ENCODE results near the gene CAMTA1.
"Not testable (repeated sequence)": the region's sequence is repeated elsewhere in the genome, so short reads cannot be mapped to it uniquely, and the experiment has no call there.

Gene CAMTA1

DNA sequence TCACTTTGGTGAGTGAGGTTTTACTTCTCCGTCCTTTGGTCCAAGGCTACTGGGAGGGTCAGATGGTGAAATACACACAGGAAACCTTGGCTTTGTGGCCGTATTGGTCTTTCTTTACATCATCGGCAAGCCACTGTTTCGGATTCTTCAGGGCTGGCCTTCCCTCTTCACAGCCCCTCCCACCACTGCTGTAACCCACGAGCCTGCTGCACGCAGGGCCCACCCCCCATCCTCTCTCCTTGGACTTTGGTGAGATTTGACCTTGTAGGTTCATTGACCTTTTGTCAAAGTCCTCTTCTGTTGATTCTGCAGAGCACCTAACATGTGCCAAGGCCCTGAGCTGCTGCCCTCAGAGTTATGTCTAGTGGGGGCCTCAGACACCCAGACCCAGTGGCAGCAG lies 328.6 kb downstream of the CAMTA1 start:
- Mint-ChIP-seq H3K4me3 (no peak overlapping the region), H3K27me3 (no peaks in the 10 kb centered on the region), H3K9me3 (peaks cover 7% of the 10 kb centered on the region), H3K4me1 (no peaks in the 10 kb centered on the region), H3K27ac (no peak overlapping the region), H3K36me3 (no peaks in the 10 kb centered on the region)

DNA sequence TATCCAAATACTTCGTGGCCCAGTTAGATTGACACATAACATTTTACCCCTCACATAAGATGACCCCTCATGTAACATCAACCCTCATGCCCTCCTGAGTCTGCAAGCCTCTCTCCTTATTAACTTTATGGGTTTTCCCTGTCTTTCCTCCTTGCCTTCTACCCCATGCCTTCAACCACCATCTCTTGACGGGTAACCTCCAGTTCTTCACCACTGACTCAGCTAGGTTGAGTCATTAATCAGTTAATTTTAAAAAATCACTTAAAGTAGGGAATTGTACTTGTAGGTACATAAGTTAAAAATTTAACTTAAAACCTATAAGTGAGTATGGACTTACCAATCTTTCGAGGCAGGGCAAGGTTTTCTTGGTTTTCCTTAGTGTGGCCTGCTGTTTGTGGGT lies 330.7 kb downstream of the CAMTA1 start:
- H3K27me3 Mint-ChIP-seq, result peaks cover 1% of the 10 kb centered on the region
- no peak overlapping the region for H3K4me3 Mint-ChIP-seq
- H3K36me3 Mint-ChIP-seq, result no peaks in the 10 kb centered on the region
- no peak overlapping the region for H3K27ac Mint-ChIP-seq
- H3K4me1 Mint-ChIP-seq, result no peaks in the 10 kb centered on the region
- peaks cover 7% of the 10 kb centered on the region for H3K9me3 Mint-ChIP-seq

DNA sequence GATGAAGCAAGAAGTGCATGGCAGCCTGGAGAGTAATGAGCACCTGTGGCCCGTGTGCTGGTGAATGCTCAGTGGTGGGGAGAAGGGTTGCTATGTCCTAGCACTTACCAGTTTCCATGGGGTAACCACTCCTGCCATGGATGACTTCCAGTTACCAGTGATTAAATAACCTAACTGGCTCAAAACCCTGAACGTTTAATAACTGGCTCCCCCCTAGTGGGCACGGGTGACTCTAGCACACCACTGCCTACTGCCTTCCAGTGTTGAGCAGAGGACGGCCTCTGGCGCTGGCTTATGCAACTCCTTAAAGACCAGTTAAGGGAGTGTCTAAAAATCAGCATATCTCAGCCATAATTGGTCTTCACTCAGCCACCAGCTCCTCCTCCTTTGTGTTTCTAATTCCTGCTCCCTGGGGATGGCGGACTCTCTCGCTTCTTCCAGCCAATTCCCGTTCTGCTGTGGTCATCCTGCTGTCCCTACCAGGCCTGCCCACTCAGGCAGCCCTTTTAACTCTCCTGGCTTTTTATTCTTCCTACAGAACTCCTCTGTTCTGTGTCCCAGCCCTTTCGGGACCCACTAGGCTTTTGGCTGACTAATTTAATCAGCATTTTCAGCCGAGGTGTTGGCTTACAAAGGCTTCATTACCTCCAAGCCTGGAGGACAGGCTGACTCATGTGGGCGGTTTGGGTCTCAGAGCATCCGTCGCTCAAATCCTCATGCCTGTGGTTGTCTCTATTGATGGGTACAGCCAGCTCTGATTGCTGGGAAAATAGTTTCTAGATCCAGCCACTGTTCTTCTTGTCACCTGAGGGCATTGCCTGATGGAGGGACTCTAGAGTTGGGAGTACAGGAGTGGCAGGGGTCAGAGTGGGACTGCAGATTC lies 332.4 kb downstream of the CAMTA1 start:
- H3K9me3 Mint-ChIP-seq, result peaks cover 7% of the 10 kb centered on the region

DNA sequence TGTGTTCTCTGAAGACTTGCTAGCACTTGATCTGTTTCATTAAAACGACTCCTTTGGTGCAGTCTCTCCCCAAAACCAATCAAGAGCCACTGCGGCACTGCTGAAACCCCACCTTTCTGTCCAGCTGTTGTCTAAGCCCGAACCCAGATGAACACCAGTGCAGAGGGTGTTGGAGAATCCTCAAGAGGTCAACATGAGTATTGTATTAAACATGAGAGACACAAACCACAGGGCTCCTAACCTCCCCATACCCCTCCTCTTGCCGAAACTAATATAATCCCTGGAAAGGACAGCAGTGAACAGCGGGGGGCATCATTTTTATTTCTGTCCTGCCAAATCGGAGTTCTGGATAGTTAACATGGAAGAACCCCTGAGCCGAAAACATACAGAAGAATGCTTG lies 333.9 kb downstream of the CAMTA1 start:
- Mint-ChIP-seq H3K4me3 (no peak overlapping the region), H3K27me3 (peaks cover 1% of the 10 kb centered on the region), H3K9me3 (peaks cover 7% of the 10 kb centered on the region), H3K27ac (no peak overlapping the region), H3K4me1 (no peaks in the 10 kb centered on the region), H3K36me3 (no peaks in the 10 kb centered on the region)

More for the DNA sequence above, 332.4 kb downstream of the CAMTA1 start:
- Mint-ChIP-seq H3K27ac (no peak overlapping the region), H3K4me3 (no peak overlapping the region), H3K36me3 (no peaks in the 10 kb centered on the region), H3K4me1 (no peaks in the 10 kb centered on the region), H3K27me3 (peaks cover 1% of the 10 kb centered on the region)

DNA sequence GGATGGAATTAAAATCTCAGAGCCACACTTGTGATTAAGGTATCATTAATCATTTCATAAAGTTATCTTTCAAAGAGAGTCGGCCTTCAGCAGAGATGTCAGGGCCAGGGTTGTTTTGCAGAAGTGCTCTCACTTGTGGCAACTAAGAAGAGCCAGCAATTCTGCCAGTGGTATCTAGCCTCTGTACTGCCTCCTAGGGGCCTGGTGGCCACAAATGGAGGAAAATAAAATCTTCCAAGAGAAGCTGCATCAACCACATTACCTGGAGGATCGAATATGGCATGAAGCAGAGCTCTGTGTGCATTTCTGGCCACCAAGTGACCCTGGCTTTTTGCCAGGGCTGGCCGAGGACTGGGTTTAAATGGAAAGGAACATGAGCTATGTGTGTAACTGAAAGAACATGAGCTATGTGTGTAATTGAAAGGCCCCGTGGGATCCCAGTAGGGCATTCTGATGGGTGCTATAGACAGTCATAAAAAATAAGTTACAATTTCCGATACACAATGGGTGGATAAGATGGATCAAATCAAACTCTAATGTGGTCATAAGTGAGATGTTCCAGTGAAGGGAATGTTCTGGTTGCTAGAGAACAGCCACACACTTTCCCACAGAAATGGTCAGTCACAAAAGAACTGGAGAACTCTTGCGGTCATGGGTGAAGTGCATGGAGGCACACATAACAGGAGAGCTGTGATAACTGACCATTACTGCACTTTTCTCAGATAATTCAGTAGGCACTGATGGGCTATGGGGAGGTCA lies 335.8 kb downstream of the CAMTA1 start:
- no peak overlapping the region for H3K4me3 Mint-ChIP-seq
- H3K27ac Mint-ChIP-seq, result no peak overlapping the region
- peaks cover 1% of the 10 kb centered on the region for H3K27me3 Mint-ChIP-seq
- no peaks in the 10 kb centered on the region for H3K4me1 Mint-ChIP-seq
- H3K36me3 Mint-ChIP-seq, result no peaks in the 10 kb centered on the region
- peaks cover 2% of the 10 kb centered on the region for H3K9me3 Mint-ChIP-seq

DNA sequence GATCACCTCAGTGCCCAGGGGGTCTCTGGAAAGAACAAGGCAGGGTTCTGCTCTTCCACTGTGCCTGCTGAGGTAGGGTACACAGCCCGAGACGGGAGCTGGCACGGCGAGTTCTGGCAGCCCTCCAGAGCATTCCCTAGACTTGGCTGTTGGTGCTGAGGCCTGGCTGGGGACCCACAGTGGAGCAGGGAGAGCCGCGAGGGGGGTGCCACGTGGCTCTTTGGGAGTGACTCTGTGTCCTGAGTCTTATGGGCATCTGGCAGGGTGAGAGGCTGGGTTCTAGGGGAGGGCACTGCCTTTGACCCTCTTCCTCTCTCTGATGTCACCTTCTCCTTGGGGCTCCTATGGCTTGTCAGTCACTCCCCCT lies 336.4 kb downstream of the CAMTA1 start:
- Mint-ChIP-seq H3K27me3 (peaks cover 1% of the 10 kb centered on the region), H3K4me1 (no peaks in the 10 kb centered on the region), H3K4me3 (no peak overlapping the region)

DNA sequence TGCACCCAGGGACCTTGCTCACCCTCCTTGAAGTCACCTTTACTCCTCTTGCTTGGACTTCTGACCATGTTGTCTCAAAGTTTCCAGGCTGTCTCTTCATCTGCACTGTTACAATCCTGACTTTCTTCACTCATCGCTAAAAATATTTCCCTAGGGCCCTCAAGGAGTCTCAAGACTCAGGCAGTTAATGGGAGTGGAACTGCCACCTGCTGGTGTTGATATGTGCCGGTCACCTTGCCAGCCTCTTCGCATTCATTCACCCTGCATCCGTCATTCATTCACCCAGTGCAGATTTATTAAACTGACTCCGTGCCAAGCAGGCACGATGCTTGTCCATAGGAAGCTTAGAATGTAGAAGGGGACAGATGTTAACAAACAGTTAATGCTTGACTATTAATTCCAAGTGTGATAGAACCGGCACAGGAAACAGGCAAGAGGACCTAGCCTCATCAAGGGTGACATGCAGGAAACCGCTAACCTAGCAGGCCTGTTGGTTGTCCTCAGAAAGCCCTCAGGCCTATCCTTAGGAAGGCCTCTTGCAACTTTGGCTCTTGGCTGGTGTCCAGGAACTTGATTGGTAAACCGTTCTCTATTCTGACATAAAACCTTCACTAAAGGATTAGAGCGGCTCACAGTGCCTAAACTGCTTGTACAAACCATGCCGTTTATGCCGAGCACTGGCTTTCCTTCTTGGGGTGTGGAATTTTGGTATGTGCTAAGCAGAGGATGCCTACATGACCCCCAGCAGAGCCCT lies 342.2 kb downstream of the CAMTA1 start:
- no peaks in the 10 kb centered on the region for H3K4me1 Mint-ChIP-seq
- H3K9me3 Mint-ChIP-seq, result no peaks in the 10 kb centered on the region
- no peak overlapping the region for H3K4me3 Mint-ChIP-seq
- peaks cover 2% of the 10 kb centered on the region for H3K36me3 Mint-ChIP-seq
- peaks cover 9% of the 10 kb centered on the region for H3K27me3 Mint-ChIP-seq
- H3K27ac Mint-ChIP-seq, result no peak overlapping the region

More for the DNA sequence above, 336.4 kb downstream of the CAMTA1 start:
- H3K9me3 Mint-ChIP-seq, result no peaks in the 10 kb centered on the region
- H3K36me3 Mint-ChIP-seq, result no peaks in the 10 kb centered on the region
- no peak overlapping the region for H3K27ac Mint-ChIP-seq

DNA sequence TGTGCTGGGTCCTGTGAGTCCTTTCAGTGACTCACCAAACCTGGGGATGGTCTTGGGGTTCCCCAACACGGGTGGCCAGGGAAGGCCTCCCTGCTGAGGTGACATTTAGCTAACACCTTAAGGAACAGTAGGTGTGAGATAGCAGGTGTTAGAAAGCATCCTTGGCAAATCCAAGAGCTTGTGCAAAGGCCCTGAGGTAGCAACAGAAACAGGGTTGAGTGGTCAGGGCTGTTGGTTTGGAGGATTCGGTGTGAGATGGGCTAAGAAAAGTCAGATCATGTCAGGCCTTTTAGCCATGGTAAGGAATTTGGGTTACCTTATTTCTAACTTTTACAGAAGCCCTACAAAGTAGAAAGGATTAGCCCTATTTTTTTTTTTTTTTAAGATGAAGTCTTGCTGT lies 343.0 kb downstream of the CAMTA1 start:
- Mint-ChIP-seq H3K9me3 (no peaks in the 10 kb centered on the region), H3K36me3 (peaks cover 2% of the 10 kb centered on the region), H3K27ac (no peak overlapping the region), H3K27me3 (peaks cover 9% of the 10 kb centered on the region), H3K4me3 (no peak overlapping the region), H3K4me1 (no peaks in the 10 kb centered on the region)

DNA sequence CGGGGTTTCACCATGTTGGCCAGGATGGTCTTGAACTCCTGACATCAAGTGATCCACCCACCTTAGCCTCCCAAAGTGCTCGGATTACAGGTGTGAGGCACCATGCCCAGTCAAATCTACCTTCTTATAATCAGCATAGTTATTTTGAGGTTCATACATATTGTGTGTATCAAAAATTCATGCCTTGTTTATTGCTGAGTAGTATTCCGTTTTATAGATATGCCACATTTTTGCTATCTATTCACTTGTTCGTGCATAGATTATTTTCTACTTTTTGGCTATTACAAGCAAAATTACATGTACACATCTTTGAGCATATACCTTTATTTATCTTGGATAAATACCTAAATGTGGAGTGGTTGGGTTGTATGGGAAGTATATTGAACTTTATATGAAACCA lies 344.9 kb downstream of the CAMTA1 start:
- Mint-ChIP-seq H3K27ac (no peak overlapping the region), H3K27me3 (peaks cover 13% of the 10 kb centered on the region), H3K4me1 (no peaks in the 10 kb centered on the region), H3K36me3 (peaks cover 2% of the 10 kb centered on the region), H3K9me3 (peaks cover 4% of the 10 kb centered on the region), H3K4me3 (no peak overlapping the region)

DNA sequence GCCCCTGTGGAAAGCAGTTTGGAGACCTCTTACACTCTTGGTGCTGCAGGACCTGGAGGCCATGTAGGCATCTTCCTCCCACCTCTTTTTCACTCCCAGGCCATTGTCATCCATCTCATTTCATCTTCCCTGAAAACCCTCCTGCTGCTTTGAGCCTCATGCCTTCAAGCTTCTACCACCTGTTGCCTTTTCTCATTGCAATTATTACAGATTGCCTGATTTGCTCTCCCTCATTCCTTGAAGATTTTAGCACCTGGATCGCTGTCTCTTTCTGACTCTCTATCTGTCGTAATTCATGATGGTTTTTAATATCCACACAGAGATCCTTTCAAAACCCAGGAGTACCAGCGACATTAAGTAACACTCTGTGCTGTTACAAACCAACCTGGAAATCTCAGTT lies 350.2 kb downstream of the CAMTA1 start:
- H3K36me3 Mint-ChIP-seq, result peaks cover 2% of the 10 kb centered on the region
- H3K4me1 Mint-ChIP-seq, result no peaks in the 10 kb centered on the region
- H3K27ac Mint-ChIP-seq, result no peak overlapping the region
- peaks cover 20% of the 10 kb centered on the region for H3K27me3 Mint-ChIP-seq
- H3K4me3 Mint-ChIP-seq, result no peak overlapping the region
- H3K9me3 Mint-ChIP-seq, result peaks cover 4% of the 10 kb centered on the region

DNA sequence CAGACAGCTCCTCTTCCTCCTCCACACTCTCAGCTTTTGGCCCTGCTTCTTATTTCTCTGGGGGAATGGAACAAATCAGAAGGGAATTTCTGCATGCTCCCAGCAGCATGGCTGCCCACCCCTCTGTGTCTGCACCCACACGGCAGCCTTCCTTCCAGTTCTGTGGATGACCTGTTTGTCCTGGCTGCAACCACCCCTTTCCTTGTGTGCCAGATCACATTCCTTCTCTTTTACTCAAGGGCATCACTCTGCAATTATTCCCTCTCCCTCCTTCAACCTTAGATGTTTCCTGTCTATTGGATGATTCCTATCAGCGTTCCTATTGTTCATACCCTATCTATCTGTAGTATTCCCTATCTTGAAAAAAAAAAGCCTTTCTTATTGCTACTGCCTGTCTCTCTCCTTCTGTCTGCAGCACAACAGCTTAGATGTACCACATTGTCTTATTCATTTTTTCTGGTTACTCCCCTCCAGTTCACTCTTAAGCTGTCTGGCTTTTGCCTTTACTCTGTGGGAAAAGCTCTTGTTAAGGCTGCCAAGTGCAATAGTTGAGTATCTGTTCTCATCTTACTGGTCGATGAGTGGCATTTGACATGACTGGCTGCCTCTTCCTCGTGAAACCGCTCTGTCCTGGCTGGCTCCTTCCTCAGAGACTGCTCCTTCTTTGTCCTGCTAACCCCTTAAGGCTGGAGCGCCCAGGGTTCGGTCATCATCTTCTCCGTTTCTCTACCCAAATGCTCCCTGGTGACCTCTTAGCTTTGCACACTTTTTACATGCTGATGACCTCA lies 351.1 kb downstream of the CAMTA1 start:
- Mint-ChIP-seq H3K27ac (no peak overlapping the region), H3K36me3 (no peaks in the 10 kb centered on the region), H3K4me1 (no peaks in the 10 kb centered on the region), H3K27me3 (peaks cover 17% of the 10 kb centered on the region), H3K9me3 (peaks cover 4% of the 10 kb centered on the region), H3K4me3 (no peak overlapping the region)

DNA sequence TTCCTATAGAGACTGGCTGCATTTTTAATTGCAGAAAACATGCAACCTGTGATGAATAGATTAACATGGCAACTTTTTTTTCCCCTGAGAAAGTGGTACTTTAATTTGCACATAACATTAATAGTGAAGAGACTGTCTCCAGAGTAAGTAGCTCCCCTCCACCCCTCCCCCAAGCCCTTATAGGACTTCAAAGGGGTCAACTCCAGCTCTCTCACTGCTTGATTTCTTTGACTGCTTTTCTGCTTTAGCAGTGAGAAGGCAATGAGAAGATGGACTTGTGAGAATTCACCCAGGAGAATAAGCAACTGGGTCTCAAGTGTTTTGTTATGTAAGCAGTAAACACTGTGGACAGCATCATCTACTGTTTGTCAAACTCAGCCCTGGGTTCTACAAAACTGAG lies 355.0 kb downstream of the CAMTA1 start:
- Mint-ChIP-seq H3K27ac (no peak overlapping the region), H3K4me3 (no peak overlapping the region), H3K4me1 (no peaks in the 10 kb centered on the region), H3K27me3 (peaks cover 12% of the 10 kb centered on the region), H3K36me3 (no peaks in the 10 kb centered on the region), H3K9me3 (no peaks in the 10 kb centered on the region)

DNA sequence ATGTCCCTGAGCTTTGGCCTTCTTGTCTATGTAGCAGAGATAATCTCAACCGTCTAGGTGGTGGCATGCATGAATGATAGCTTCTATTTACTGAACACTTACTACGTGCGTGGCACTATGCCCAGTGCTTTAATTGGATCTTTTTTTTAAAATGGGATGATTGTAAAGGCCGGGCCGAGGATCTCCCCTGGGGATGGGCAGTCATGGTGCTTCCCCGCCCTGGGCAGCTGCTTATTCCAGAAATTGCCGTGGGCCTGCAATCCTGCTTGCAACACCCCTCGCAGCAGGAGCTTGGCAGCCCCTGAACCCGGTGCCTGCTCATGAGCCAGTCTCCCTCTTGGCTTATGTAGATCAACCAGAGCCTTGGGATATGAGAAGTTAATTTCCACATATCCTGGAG lies 360.7 kb downstream of the CAMTA1 start:
- Mint-ChIP-seq H3K4me3 (no peak overlapping the region), H3K4me1 (no peaks in the 10 kb centered on the region), H3K9me3 (no peaks in the 10 kb centered on the region), H3K27ac (no peak overlapping the region), H3K27me3 (no peaks in the 10 kb centered on the region), H3K36me3 (no peaks in the 10 kb centered on the region)

DNA sequence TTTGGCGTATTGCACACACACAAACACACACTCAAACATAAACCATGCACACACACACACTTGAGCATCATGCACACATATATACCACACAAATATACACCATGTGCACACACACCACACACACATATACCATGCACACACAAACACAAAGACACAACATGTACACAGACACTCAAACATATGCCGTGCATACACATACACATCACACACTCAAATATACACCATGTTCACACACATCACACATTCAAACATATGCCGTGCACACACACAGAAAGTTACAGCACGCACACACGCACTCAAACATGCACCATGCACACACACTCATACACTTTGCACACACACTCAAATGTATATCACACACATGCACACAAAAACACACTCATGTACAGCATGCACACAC lies 361.5 kb downstream of the CAMTA1 start:
- H3K4me1 Mint-ChIP-seq, result no peaks in the 10 kb centered on the region

DNA sequence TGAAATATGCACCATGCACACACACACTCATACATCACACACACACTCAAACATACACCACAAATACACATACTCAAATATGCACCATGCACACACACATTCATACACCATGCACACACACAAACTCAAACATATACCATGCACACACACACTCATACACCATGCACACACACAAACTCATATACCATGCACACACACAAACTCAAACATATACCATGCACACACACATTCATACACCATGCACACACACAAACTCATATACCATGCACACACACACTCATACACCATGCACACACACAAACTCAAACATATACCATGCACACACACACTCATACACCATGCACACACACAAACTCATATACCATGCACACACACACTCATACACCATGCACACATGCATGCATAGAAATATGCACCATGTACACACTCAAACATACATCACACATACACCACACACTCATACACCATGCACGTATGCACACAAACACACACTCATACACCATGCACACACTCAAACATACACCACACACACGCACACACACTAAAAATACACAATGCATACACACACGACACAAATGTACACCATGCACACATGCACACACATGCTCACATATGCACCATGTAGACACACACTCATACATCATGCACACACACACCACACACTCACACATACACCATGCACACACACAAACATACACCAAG lies 362.5 kb downstream of the CAMTA1 start:
- H3K27me3 Mint-ChIP-seq, H3K9me3 Mint-ChIP-seq, H3K27ac Mint-ChIP-seq, H3K36me3 Mint-ChIP-seq, H3K4me3 Mint-ChIP-seq, H3K4me1 Mint-ChIP-seq: not testable (repeated sequence)

More for the DNA sequence above, 361.5 kb downstream of the CAMTA1 start:
- Mint-ChIP-seq H3K36me3 (no peaks in the 10 kb centered on the region), H3K27ac (no peak overlapping the region), H3K4me3 (no peak overlapping the region), H3K9me3 (no peaks in the 10 kb centered on the region), H3K27me3 (no peaks in the 10 kb centered on the region)
